Stimulated activated CD4-positive, alpha-beta T cell treated with anti-CD3 and anti-CD28 coated beads, Interleukin-2, amount 100 ng/mL, for 4 hours (primary cell): ENCODE measurements around the gene PNPO.

Experiments
- DNase-seq: peaks from one replicate; pipeline ENCODE4 v3.0.0-alpha.2; 2020; ENCODE audit warnings: low read depth

Gene PNPO

GRCh38 chr17:47998044-47998443 lies 56.7 kb downstream of the PNPO start:
- no peak for DNase-seq
